ENCODE data around the gene GRK3.
"Not testable (repeated sequence)": the region's sequence is repeated elsewhere in the genome, so short reads cannot be mapped to it uniquely, and the experiment has no call there.

GRK3 gene

DNA sequence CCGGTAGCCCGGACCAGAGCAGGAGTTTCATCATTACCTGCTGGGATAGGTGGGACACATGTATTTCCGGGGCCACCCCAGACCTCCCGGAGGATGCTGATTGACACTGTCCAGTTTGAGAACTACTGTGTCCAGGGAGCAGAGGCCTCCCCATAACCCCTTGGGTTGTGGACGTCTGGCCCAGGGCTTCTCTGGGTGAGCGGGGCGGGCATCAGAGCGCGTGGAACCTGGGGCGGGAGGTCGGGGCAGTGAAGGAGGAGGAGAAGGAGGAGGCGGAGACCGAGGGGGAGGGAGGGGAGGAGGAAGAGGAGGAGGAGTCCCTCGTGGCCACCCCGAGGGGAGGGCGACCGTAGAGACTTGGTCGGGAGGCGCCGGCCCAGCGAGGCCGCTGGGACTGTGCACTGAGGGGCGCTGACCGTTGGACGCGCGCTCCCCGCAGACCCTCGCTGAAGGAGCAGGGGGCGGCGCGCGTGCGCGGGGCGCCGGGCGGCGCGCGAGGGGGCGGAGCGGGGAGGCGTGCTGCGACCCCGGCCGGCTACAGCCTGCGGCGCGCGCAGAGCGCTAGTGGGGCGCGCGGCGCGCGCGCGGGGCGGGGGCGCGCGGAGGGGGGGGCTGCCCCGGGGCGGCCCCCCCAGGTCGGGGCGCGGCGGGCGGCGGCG is at the start of gene GRK3:
GRK3 (plus strand) TSS at position 356 of the 659 bp plus-strand sequence. CDS start 366 bp downstream, outside the sequence.
- no peak for DNase-seq (ENCODE audit: low spot score)

DNA sequence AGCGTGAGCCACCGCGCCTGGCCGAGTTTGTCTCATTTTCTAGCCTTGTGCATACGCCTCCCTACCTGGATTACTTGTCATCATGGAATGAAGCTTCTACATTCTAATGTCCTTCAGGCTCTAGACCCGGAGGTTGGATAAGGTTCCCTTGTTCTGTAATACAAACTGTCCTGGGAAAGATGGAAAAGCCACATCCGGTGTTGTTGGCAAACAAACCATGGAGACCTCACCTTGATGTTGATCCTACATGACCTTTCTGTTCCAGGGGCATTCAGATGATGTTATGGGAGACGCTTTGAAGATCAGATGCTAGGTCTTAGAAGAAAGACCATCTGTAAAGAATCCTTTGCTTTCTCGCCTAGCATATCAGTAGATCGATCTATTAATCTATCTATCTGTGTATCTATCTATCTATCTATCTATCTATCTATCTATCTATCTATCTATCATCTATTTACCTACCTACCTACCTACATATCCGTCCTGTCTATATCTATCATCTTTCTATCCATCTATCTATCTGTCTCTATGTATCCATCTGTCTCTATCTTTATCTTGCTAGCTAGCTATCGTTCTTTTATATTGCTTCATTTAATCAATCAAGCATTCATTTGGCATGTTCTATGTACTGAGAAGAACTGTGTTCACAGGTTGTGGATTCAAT is 46.3 kb upstream of the GRK3 start:
- DNase-seq (ENCODE audit: low spot score): no peak

DNA sequence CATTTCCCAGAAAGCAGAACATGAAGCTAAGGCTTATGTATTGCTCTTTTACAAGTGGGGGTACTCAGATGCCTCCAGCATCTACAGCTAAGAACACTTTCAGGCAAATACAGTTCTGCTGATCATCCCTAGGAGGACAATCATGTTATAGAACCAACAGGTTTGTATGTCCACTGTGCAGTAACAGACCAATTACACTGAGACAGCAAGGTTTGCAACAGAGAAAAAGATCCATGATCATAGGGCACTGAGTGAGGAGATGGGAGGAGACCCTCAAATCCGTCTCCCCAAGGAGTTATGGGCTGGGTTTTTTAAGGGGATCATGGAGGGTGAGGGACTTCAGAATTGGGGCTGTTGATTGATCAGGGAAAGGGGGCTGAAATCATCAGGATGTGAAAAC is 39.1 kb upstream of the GRK3 start:
- no peak for DNase-seq (ENCODE audit: low spot score)

DNA sequence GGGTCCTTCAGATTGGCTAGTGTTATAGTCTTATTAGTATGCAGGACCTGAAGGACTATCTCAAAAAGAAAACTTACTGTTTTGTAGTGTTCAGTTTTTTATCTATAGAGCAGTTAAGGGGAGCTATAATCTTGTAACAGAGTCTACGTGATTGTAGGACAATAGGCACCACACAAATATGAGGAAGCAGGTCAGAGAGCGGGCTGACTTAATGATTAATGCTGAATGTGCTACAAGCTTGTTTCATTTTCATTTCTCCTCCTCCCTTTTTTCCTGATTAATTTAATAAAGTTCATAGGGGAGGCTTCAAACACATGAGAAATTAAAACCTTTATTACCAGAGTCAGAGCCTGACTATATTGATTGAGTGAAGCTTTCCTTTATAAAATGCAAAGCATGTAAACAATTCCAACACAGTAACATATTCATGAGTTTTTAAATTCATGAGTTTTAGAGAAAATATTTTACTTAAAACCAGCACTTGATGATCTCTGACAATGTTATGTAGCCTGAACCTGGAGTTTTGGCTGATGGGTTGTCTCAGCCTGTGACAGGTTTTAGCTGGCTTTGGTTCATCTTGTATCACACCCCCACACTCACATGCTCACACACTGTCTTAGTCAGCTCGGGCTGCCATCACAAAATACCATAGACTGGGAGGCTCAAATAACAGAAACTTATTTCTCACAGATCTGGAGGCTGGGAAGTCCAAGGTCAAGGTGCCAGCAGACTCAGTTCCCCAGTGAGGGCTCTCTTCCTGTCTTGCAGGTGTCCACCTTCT is 38.5 kb upstream of the GRK3 start:
- not testable (repeated sequence) for DNase-seq (ENCODE audit: low spot score)

DNA sequence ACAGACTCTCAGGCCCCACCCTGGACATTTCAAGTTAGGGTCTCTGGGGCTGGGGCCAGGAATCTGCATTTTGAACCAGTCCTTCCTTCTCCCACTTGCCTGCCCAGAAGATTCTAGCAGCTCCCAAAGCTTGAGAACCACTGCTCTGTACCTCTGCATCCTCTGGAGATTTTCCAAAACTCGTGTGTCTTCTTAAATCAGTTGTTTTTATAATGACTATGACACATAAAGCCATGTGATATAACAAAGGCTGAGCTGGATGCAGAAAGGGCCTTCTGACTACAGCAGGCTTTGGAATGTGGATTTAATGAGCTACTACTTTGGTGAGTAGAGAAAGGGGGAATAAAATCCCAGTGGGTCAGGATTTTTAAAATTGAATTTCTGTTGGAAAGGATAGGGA is 37.5 kb upstream of the GRK3 start:
- DNase-seq (ENCODE audit: low spot score): not testable (repeated sequence)

DNA sequence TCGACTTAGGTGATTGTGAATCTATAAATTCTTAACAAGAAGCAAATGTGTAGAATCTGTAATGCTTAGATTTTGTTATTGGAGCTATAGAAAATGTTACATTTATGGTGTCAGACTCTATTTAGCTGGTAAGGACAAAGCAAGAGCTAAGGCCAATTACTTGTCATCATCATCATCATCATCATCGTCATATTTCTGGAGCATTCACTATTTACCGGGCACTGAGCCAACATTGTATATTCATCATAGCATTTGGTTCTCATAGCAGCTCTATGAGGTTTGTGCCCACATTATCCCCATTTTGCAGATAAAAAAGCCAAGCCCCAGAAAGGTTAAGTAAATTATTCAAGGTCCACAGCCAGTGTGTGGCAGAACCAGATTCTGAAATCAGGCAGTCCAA is 36.4 kb upstream of the GRK3 start:
- not testable (repeated sequence) for DNase-seq (ENCODE audit: low spot score)

DNA sequence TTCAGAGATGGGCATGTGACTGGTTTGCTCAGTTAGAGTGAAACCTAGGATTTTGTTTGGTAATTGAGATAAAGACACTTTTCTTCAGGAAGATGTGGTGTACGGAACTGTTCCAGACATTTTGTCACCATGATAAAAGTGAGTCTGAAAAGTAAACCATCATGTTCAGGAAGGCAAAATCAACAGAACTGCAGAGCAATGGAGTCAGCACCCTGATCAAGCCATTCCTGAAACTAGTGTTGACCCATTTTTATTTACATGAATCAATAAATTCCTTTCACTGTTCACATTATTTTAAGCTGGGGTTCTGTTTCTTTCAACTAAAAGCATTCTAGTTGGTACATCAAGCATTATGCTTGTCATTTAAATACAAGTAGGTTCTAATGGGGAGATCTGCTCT is 35.4 kb upstream of the GRK3 start:
- DNase-seq (ENCODE audit: low spot score): not testable (repeated sequence)

DNA sequence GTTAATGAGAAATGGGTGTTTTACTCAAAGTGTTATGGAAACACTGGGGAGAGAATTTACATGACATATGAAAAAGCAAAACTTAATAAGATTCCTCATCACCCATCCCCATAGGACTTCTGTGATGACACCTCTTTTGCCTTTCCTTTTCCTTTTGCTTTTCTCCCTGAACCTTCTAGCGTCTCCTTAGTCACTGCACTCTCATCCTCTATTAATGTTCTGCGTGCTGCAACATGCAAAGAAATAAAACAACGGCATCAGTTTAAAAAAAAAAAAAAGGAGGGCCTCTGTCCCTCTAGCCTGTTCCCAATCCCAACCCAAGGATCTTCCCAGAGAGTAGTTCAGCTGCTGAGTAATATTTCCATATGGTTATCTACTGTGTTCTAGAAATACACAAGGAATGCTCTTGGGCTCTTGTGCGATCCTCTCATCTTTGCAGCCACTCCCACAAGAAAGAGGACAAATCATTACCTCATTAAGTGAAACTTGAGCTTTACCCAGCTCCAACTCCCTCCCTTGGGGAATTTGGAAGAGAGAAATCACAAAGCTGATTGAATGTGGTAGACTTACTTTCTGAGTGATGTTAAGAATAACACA is 34.8 kb upstream of the GRK3 start:
- not testable (repeated sequence) for DNase-seq (ENCODE audit: low spot score)

DNA sequence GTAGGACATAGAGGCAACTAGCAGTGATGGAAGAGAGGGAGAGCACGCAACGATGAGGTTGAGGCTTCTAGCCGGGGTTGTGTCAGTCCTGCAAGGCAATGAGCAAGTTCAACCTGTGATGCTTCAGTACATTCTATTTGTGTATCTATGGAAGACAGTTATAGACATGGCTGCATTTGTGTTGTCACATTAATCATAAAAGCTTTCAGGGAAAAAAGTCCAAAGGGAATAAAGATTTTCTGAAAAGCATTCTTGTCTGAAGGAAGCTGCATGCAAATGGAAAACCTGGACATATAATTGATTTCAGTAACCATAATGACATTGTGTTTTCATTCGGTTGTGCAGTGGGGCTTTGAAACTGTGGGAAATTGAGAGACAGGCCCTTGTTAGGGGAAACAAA is 32.8 kb upstream of the GRK3 start:
- not testable (repeated sequence) for DNase-seq (ENCODE audit: low spot score)

DNA sequence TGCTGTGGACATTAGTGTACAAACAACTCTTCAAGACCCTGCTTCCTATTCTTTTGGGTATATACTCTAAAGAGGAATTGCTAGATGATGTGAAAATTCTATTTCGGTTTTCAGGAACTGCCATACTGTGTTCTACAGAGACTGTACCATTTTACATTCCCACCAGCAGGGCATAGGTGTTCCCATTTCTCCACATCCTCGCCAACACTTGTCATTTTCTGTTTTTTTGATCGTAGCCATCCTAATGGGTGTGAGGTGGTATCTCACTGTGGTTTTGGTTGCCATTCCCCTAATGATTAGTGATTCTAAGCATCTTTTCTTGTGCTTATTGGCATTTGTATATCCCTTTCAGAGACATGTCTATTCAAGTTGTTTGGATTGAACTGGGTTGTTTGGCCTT is 29.8 kb upstream of the GRK3 start:
- DNase-seq (ENCODE audit: low spot score): no peak

DNA sequence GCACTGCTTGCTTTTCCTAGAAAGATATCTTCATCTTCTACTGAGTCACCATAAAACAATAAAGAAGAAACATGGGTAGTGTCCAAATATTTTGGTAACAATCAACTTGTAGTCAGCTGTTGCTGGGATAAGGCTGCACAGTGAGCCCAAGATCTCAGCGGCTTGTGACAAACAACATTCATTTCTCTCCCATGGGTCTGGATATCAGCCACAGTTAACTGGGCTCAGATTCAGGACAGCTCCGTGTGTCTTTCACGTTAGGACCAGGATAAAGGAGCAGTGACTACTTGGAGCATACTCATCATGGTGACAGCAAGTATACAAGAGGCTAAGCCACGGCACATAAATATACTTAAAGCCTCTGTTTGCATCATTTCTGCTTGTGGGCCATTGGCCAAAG is 27.9 kb upstream of the GRK3 start:
- no peak for DNase-seq (ENCODE audit: low spot score)

DNA sequence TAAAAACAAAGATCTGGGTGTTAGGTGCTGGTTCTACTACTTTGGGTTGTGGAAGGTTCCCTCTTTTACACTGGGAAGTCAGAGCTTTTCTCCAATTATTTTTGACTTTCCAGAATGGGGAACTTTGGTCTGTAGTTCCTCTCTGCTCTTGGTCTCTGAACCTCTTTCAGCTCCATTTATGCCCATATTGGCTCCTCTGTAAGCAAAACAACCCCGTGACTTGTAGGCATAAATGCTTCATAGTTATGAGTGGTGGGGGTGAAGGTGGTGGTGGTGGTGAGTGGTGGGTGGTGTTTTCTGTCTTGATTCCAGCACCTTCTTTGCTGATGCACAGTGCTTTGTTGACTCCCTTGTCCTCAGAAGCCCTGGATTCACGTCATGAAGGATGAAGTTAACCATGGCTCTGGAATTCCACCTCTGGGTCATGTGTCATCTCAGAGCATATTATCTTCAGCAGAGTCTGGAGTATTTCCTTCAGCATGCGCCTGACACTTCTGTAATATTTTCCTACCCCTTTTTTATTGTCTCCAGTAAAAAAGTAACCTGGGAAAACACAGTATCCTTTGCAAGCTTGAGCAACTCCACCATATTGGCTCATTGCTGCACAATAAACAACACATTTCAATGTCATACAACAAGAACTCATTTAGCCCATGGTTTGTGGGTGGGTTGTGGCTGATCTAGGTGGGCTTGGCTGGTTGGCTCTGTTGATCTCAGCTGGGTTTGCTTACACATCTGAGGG is 24.1 kb upstream of the GRK3 start:
- no peak for DNase-seq (ENCODE audit: low spot score)

DNA sequence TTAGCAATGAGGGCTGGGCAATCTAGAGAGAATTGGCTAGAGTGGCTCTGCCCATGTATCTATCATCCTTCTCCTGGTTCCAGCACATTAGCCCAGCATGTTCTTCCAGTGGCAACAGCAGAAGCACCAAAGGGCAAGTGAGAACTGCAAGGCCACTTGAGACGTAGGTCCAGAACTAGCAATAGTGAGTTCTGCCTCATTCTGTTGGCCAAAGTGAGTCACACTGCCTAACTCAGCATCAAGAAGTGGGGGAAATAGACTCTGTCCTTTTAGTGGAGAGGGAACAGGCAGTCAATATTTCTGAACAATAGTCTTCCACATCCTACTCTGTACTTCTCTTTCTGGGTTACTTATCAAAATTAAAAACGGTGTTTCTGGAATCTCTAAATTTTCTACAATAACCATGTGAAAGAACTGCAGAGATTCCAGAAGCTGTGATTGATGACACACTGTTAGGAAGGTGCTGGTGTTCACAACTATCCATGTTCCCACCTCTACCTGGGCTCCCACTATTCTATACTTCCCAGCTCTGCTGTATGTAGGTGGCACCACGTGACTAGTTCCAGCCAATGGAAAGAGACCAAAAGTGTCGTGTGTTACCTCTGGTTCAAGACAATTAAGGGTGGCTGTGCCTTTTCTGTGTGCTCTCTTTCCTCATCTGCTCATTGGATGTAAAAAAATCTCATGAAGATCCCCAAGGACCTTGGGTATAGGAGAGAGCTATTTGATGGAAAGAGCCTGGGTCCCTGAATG is 23.4 kb upstream of the GRK3 start:
- no peak for DNase-seq (ENCODE audit: low spot score)

DNA sequence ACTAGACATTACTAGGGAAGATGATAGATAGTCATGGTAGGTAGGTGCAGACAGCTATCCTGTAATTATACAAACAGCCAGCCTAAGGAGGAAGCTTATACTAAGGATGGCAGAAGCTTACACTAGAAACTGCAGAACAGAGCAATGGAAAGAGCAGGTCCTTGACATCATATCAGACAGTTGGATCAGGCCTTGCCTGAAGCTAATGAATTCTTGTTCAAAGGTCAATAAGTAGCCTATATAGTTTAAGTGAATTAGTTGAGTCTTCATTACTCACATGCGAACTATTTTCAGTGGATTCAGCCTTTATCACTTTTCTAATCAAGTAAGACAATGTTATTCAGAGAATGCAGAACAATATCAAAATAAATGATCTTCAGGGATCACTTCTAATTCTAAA is 22.3 kb upstream of the GRK3 start:
- DNase-seq (ENCODE audit: low spot score): no peak

DNA sequence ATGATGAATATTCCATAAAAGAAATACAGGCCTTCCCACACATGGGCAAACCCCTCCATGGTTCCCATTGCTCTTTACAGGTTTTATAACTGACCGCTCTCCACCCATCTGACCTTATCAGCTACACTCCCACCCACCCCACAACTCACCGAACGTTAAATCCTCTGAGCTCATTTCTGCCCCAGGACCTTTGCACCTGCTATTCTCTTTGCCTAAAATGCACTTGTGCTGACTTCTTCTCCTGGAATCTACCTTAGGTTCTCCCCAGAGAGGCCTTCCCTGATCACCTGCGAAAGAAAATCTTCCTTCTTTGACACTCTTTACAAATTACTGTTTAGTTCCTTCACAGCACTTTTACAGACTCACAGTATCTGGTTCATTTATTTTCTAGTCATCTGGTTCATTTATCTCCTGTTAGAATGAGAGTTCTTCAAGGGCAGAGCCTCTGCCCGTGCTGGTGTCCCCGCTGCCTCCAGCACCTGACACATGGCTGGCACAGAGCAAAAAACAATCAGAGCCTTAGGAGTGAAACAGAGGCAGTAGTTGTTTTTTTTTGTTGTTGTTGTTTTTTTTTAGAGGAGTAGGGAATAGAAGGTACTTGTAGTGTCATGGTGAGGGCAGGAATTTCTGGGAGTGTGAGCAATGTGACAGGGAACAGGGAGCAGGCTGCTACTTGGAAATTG is 21.6 kb upstream of the GRK3 start:
- DNase-seq (ENCODE audit: low spot score): no peak

DNA sequence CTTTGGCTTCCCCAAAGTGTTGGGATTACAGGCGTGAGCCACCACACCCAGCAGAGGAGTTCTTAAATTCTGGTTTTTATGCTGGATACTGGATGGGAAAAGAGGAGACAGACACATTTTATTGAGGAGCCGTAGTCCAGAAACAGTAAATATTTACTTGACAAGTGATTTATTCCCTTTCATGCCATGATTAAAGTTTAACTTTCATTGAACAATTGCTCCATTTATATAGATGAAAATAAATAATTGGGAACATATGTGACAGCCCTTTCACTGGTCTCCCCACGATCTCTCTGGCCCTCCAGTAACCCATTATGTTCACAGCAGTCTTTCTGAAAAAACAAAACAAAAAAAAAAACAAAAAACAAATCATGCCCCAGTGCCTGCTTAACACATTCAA is 19.3 kb upstream of the GRK3 start:
- DNase-seq (ENCODE audit: low spot score): no peak

DNA sequence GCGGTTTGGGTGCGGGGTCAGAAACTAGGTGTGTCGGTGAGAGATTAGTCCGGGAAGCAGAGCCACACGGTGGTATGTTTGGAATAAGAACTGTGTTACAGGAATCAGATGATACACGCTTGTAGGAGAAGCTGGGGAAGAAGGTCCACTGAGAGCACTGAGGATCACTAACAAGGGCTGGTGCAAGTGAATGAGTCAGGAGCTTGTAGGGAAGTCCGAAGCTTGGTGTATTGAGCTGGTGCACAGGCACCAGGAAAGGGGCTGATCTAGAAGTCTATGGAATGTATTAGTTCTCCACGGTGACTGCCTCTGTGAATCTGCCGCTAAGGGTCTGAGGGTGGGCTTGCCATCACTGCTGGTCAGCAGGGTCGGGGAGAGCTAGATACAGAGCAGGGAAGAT is 18.8 kb upstream of the GRK3 start:
- no peak for DNase-seq (ENCODE audit: low spot score)

DNA sequence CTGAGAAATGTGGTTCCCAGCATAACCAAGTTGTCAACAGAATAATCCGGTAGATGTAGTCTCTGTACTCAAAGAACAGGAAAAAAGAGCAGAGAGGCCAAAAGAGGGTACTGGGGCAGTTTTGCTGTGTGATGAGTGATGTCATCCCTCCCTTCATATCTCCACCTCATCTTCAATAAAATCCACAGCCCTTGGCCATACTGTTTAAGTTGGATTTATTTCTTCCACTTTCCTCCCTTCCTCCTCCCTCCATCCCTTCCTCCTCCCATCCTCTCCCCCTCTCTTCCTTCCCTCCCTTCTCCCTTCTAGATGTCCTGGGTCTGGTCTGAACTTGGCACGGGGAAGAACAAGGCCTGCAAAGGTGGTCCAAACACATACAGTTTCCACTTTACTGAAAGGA is 18.2 kb upstream of the GRK3 start:
- no peak for DNase-seq (ENCODE audit: low spot score)

DNA sequence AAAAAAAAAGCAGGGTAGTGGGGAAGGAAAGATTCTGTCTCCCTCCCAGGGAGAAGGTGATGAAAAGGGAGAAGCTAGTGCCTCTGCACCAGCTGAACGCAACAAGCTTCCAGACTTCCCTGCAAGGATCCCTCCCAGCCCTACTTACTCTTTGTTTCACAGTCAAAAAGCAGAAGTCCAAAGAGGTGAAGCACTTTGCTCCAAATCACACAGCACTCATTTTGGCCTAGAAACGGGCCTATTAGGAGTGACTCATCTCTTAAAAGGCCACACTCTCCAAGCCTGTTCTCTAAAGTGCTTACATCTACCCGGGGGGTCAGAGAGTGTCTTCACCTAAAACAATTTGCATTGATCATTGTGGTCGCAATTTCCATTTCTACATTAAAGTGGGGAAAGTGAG is 17.7 kb upstream of the GRK3 start:
- DNase-seq (ENCODE audit: low spot score): no peak

DNA sequence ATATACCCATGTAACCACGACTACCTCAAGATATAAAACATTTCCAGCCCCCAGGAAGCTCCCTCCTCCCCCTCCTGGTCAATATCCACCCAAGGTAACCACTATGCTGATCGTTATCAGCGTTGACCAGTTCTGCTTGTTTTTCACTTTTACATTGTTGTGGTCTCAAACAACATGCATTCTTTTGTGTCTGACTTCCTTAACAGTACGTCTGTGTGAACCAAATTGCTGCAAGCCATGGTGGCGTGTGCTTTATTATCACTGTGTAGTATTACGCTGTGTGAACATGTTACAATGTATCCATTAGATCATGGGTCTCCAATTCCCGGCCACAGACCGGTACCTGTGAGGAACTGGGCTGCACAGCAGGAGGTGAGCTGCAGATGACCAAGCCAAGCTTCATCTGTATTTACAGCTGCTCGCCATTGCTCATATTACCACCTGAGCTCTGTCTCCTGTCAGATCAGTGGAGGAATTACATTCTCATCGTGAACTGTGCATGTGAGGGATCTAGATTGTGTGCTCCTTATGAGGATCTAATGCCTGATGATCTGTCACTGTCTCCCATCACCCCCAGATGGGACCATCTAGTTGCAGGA is 15.5 kb upstream of the GRK3 start:
- no peak for DNase-seq (ENCODE audit: low spot score)

Data from kidney capillary endothelial cell (primary cell).